ENCODE measurements around the gene MYO1C. TPM values are rescaled to one million over a fixed set of nuclear protein-coding genes. Genes with fewer than 3 reads are reported as not detected.

Gene MYO1C
- total and polyA plus RNA-seq, 2 of the 8 experiments (the other 6 are each of a cell fraction or from before 2014, with no cell fraction given) = 40.1 to 78.6 TPM

DNA sequence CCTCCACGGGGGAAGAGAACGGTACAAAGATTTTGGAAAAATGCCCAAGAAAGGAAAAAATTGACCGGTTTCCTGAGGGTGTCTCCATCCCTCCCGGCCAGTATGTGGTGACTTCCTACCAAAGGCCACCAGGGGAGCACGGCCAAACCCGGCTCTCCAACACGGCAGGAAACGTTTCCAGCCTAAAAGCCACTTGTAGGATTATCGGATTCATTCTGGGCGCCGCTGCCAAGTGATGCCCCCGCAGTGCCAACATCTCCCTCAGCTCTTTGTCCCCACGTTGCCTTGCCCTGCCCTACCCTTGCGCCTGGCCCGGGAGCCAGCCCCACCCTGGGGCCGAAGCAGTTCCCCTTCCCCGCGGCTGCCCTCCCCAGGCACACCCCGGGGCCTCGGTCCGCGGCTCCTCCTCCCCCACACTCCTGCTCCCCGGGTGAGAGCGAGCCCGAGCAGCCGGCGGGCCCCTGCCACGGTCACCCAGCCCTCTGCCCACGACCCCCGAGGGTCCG is 37.1 kb downstream of the MYO1C start:
- Histone ChIP-seq H2BK20ac (ENCODE audit: low read length) (no peak overlapping the region), H2AFZ (ENCODE audit: low read length) (no peak overlapping the region), H2BK12ac (ENCODE audit: low read depth, low read length) (peak overlapping the region; percentile 23; the same call in 1 of the 2 replicates), H3K27me3 (replicated peaks in 1 of 4; ENCODE audit: control insufficient read depth in 3 of 4, extremely low read depth in 1 of 4, insufficient read depth in 3 of 4, low read length in 3 of 4) (no peaks in the 10 kb centered on the region), H3K14ac (ENCODE audit: insufficient read length) (no peak overlapping the region), H3K36me3 (ENCODE audit: control insufficient read depth in 2 of 4, insufficient read depth in 4 of 4, low read length in 3 of 4) (0 out of 8 replicates have a peak, but pooled peaks cover 0 to 4% (median 0%) of the 10 kb centered on the region in 4 experiments), H3K56ac (replicated peaks; ENCODE audit: insufficient read length, low read depth, low read length) (peak overlapping the region; percentile 82), H3K4me2 (ENCODE audit: insufficient read depth in 1 of 2, low read depth in 2 of 2, low read length in 2 of 2) (peak overlapping the region; percentile 86 to 94), H2BK15ac (ENCODE audit: low read length) (no peak overlapping the region), H4K5ac (ENCODE audit: insufficient read length, low read depth, low read length) (peak overlapping the region; percentile 88), H3K27ac (ENCODE audit: low read depth, low read length) (peak overlapping the region; percentile 84), H3K79me2 (ENCODE audit: control insufficient read depth in 1 of 2, insufficient read depth in 2 of 2, low read length in 2 of 2) (peaks cover 46 to 55% of the 10 kb centered on the region in 2 experiments), H2BK5ac (ENCODE audit: low read depth, low read length) (peak overlapping the region; percentile 85; the same call in 1 of the 2 replicates), H3K4me3 (ENCODE audit: extremely low read depth in 1 of 4, insufficient read depth in 2 of 4, low read depth in 3 of 4, low read length in 4 of 4) (peak overlapping the region; percentile 75 to 92 (median 88)), H3K9me3 (ENCODE audit: insufficient read depth in 2 of 2, low read depth in 1 of 2, low read length in 1 of 2) (no peaks in the 10 kb centered on the region), H3K4ac (replicated peaks; ENCODE audit: insufficient read length, low read depth, low read length) (no peak overlapping the region), H2AK5ac (ENCODE audit: low read depth, low read length) (no peak overlapping the region), H3K18ac (ENCODE audit: extremely low read depth, low read length) (peak overlapping the region; percentile 60), H3K4me1 (replicated peaks in 1 of 4; ENCODE audit: control insufficient read depth in 3 of 4, insufficient read depth in 4 of 4, low read length in 3 of 4) (peaks cover 0 to 6% (median 3%) of the 10 kb centered on the region in 4 experiments; a peak in 3 of 7 replicates), H4K20me1 (replicated peaks in 1 of 2; ENCODE audit: control insufficient read depth in 1 of 2, insufficient read depth in 2 of 2, low read length in 2 of 2) (peaks cover 0 to 8% of the 10 kb centered on the region in 2 experiments), H3K23me2 (ENCODE audit: low read depth, low read length) (peaks cover 9% of the 10 kb centered on the region), H4K91ac (replicated peaks; ENCODE audit: insufficient read length, low read length) (peak overlapping the region; percentile 81), H3K23ac (ENCODE audit: insufficient read length) (no peak overlapping the region), H4K8ac (ENCODE audit: extremely low read depth, insufficient read depth, low read length) (peak overlapping the region; percentile 93; the same call in 1 of the 2 replicates), H2BK120ac (replicated peaks; ENCODE audit: low read depth, low read length) (no peak overlapping the region), H3K79me1 (ENCODE audit: low read depth, low read length) (no peaks in the 10 kb centered on the region; the same call in 1 of the 2 replicates), H3K9ac (replicated peaks in 1 of 4; ENCODE audit: extremely low read depth in 1 of 4, low read depth in 3 of 4, low read length in 3 of 4) (peak overlapping the region; percentile 63 to 99 (median 96))
- ChIA-PET POLR2A (ENCODE audit: partially characterized antibody) (interaction anchor here (0.6 to 3.5 kb wide), 17 partner anchors 8 to 202 kb away, joined by 3 to 13 read pairs (median 4); partner anchors contain the start of genes MYO1C and YWHAE), CTCF (ENCODE audit: partially characterized antibody) (interaction anchor here (1.5 to 3.4 kb wide), 3 partner anchors 34 to 90 kb away, joined by 3 to 15 read pairs (median 3); no protein-coding TSS in a partner anchor)
- DNase-seq (ENCODE audit: low read depth in 1 of 2, low spot score in 2 of 2) (peak in 1 of 2 experiments; percentile 59), FAIRE-seq (no peak)
- WGBS, 2 experiments (ENCODE audit: extremely low coverage in 1 of 2, insufficient coverage in 1 of 2, insufficient read length in 1 of 2, insufficient replicate concordance in 2 of 2, low coverage in 1 of 2, low lambda C conversion rate in 2 of 2, missing lambda C conversion rate in 1 of 2) = 3% methylated on average over 22 of the region's 31 CpGs; no CpG with 5 or more reads in 1 of the 2 experiments
- TF ChIP-seq POLR2AphosphoS5 (IDR thresholded peaks at IDR 0.05; ENCODE audit: low read depth, low read length) = peak; percentile 35
- TF ChIP-seq MAFK (IDR thresholded peaks at IDR 0.05; ENCODE audit: low read depth, low read length) = no peak
- TF ChIP-seq, protein P1, sequence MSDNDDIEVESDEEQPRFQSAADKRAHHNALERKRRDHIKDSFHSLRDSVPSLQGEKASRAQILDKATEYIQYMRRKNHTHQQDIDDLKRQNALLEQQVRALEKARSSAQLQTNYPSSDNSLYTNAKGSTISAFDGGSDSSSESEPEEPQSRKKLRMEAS (IDR thresholded peaks at IDR 0.05) = peak; percentile 12; the same call in 1 of the 2 replicates
- TF ChIP-seq, protein P2, sequence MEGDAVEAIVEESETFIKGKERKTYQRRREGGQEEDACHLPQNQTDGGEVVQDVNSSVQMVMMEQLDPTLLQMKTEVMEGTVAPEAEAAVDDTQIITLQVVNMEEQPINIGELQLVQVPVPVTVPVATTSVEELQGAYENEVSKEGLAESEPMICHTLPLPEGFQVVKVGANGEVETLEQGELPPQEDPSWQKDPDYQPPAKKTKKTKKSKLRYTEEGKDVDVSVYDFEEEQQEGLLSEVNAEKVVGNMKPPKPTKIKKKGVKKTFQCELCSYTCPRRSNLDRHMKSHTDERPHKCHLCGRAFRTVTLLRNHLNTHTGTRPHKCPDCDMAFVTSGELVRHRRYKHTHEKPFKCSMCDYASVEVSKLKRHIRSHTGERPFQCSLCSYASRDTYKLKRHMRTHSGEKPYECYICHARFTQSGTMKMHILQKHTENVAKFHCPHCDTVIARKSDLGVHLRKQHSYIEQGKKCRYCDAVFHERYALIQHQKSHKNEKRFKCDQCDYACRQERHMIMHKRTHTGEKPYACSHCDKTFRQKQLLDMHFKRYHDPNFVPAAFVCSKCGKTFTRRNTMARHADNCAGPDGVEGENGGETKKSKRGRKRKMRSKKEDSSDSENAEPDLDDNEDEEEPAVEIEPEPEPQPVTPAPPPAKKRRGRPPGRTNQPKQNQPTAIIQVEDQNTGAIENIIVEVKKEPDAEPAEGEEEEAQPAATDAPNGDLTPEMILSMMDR (IDR thresholded peaks at IDR 0.05; ENCODE audit: control extremely low read depth in 1 of 3, insufficient read depth in 1 of 3, low read depth in 1 of 3, low read length in 3 of 3) = peak; percentile 54 to 70 (median 64)
- TF ChIP-seq SIN3A (conservative IDR thresholded peaks at IDR 0.05 in 1 of 2, IDR thresholded peaks at IDR 0.05 in 1 of 2; ENCODE audit: low read depth in 1 of 2, low read length in 2 of 2) = 0 out of 4 replicates have a peak, but pooled peaks of 1 of the 2 experiments have one; percentile 8
- TF ChIP-seq SAP30 (IDR thresholded peaks at IDR 0.05; ENCODE audit: insufficient read depth, insufficient replicate concordance, low read length) = no peak
- TF ChIP-seq RAD21 (IDR thresholded peaks at IDR 0.05 in 1 of 2, conservative IDR thresholded peaks at IDR 0.05 in 1 of 2; ENCODE audit: low read depth in 2 of 2, low read length in 2 of 2) = peak; percentile 14 to 42; a peak in 3 of 4 replicates
